ENCODE measurements around the gene PLCB2.

The PLCB2 gene

DNA sequence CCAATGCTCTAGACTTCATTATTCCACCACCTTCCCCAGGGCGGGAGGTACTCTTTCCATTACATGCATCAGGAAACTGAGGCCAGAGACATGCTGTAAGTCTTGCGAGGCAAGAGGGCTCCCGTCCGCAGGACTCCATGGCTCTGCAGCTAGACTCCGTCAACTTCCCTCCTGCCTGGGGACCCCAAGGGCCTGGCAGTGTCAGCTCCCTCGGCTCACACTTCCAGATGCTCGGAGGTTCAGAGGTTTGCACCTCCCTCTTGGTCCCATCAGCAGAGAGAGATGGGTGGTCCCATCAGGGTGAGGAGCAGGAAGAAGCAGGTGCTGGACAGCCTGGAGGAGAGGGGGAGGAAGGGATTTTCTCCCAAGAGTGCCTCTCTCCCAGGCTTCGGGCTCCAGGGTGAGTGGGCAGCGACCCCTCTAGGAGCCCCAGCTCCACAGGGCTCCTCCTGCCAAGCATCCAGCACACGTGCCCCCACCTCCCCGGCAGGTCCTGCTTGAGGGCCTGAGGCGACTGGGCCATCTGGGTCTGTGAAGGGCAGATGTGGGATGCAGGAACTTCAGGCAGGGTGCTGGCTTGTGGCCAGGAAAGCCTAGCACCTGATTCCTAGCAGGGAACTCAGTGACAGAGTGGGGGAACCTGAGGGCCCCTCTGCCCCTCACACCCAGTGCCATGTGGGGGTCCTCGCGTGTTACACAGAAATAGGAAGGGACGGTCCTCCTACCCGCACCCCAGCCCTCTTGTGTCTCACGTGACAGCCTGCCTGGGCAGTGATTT lies 59.5 kb downstream of the PLCB2 start:
- DNase-seq, result peak; percentile 19

DNA sequence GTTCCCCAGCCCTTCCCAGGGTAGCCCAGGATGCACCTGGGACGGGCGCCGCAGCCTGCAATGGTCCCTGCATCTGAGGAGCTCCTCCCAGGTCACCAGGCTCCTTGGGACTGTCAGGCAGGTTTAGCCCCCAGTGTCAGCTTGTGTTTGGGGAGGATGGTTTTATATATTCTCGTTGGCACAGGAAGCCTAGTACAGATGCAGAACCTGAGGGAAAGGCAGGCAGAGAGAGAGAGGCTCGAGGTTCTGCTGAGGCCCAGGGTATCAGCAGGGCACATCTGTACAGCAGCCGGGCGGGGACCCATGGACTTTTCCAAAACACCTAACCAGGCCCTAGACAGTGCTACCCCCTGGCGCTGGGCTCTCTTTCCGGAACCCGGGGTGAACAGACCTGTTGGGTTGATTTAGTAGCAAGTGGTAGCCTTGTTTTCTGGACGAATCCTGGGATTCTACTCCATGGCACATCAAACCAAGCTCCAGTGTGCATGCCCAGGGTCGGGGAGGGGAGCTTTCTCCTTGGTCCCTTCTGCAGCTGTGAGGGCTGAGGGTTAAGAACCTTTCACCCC lies 60.2 kb downstream of the PLCB2 start:
- DNase-seq, result no peak

DNA sequence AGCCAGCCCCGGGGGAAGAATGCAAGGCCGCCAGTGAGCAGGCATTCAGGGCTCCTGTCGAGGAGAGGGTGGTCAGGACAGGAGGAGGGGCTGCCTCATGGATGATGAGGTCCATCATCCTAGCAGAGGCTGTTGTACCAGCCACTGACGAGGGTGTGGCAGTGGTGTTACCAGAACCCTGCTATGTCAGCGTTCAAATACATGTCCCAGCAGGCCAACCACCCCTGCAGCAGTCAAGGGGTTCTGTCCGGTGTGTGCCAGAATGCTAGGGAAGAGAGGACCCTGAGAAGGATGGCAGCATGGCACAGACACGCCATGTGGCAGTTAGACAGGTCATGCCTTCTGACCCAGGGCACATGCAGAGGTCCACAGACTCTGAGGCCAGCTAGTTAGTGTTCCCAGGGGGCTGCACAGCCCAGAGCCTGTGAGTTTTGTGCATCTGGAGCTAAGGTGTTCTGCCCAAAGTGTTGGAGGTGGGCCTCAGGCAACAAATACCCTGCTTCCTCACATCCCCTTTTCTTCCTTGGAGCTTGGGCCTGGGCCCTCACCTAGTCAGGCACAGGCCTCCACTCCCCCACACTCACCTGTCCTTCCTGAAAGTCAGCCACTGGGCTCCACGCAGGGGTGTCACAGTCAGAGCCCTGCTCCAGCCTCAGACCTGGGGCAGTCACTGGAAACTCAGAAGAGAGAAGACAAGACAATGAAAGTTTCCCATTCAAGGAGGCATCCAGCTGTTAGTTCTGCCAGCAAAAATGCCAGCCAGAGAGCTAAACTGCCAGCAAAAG lies 61.0 kb downstream of the PLCB2 start:
- no peak for DNase-seq

DNA sequence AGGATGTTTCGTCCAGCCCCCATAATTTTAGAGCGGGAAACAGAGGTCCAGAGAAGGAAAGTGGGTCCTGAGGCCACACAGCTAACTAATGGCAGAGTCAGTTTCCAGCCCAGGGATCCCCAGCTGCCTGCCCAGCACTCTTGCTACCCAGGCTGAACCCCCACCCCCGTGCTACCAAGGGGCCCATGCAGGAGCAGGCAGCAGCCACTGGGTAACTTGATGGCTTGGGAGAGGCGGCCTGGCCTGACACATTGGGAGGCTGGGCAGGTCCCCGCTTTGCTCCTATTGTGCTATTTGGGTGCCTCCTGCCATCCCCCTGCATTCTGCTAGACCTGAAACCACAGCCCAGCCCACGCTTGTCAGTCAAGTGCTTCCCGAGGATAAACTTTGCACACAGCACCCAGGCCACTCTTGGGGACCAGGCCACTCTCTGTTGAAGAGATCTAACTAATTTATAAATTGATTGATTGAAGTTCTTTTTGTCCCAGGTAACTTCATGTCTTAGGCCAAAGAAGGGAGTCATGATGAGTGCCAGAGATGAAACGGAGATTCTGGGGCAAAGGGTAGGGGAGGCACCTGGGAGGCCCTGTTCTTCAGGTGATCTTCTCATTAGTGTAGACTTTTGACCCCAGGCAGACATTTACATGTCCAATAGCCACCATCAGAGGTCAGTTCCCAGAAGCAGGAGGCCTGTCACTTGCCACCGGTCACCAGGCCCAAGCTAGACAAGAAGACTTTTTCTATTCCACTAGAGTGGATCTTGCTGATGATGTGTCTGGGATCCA lies 61.9 kb downstream of the PLCB2 start:
- DNase-seq, result no peak

DNA sequence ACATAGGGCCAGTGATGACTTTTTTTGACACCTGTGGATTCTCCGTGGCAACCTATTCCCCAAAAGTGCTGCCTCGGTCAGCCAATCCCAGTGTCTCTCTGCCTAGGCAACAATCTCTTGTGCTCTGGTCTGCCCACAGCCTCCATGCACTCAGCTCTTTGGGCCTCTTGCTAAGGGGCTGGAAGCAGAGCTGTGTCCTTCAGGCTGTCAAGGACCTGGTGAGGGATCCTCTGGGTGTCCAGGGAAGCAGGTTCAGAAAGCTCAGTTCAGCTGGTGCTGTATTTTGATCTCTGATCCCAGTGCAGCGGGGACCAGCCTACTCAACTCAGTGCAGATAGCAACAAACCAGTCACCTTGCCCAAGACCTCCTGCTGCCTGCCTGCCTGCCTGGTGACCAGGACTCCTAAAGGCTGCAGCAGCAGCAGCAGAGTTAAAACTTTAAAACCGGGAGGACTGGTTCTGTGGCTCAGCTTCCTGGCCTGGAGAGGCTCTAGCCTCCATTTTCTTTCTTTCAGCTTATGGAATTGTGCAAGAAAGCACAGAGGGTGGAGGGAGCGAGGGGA lies 62.7 kb downstream of the PLCB2 start:
- DNase-seq, result no peak

DNA sequence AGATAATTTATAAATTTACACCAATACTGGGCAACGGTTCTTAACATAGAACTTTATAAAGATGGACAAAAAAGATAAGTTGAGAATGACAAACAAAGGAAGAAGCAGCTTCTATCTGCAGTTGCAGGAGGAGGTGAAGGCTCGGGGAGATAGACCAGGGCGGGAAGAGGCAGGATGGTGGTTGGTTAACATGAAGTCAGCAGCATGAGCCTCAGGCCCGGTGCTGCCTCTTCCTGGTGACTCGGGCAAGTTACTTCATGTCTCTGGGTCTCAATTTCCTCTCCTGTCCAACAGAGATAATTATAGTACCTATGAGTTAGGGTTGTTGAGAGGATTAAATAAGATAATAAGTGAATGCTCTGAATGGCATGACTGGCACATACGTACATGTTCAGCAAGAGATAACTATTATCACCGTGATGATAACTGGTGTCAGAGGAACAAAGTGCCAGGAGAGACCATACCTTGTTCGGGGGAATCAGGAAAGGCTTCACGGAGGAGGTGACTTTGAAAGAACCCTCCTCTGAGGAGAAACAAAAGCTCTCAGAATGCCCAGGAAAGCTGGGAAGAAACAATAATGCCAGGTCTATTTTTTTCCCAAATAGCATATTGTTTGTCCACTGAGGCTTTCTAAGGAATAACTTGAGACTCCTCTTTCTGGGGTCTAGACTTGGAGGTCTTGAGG lies 64.5 kb downstream of the PLCB2 start:
- DNase-seq, result no peak

DNA sequence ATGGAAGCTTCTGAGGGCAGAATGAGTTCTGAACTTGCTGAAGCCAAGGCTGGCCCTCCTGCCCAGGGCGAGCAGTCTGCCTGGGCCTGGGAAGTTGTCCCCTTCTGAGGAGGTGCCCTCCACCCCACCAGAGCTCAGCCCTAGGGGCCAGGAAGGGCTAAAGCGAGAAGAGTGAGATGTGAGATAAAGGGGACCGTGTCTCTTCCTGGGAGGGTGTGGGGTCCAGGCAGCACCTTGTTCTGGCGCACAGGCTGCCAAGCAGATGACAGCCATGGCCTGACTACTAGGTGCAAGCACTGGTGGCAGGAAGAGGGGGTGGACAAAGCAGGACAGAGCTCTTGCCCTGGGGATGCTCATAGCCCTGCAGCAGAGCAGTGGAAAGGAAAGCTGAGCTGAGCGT lies 65.1 kb downstream of the PLCB2 start:
- no peak for DNase-seq

DNA sequence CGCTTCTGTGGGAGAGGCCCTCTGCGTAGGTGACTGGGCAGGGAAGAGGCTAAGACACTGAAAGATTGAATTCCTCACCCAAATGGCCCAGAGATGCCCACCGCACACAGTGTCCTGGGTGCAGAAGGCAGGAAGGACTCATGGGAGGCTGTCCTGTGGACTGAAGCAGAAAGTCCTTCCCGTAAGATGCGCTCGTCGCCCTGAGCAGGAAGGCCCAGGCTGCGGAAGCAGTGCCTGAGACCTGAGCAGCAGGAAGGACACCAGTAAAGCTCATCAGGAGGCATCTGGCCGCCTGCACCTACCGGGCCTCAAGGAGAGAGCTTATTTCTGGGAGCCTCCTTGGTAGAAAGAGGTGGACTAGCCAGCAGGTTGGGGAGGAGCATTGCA lies 65.5 kb downstream of the PLCB2 start:
- no peak for DNase-seq

DNA sequence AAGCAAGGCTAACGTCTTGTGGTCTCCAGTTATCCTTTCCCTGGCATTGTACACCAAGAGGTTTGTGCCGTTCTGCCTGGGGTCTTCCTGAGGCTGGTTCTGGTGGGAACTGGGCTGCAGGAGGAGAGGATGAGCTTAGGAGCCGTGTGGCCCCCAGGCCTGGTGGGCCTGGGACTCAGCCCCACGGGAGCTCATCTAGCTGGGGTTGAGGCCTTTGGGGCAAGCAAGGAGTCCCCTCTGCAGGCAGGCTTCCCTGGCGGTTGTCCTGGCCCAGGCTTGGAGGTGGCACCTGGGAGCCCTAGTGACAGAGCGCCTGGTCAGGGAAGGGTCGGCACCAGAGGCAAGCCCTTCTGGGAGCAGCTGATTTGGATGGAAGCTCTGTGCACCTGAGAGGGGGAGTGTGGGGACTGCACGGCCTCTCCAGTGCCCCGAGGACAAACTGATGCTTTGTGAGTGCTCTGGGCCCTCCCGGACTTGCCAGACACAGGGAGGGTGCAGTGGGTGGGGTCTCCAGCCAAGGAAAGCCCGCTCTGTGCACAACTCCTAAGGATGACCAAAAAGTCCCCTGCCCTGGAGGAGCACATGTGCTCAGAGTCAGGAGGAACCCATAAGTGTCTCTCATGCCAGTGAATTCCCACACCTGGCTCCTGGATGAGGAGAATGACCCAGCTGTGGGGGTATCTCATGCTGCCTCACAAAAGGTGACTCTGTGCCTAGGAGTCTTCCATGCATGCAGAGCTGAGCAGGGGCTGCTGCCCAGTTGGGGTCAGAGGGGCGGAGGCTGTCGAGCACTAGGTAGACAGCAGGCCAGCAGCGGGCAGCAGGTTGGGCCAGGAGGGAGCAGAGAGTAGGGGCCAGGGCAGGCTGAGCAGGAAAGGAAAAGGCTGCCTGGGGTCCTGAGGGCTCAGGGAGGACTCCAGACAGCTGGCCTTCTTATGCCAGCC lies 66.2 kb downstream of the PLCB2 start:
- DNase-seq, result no peak

DNA sequence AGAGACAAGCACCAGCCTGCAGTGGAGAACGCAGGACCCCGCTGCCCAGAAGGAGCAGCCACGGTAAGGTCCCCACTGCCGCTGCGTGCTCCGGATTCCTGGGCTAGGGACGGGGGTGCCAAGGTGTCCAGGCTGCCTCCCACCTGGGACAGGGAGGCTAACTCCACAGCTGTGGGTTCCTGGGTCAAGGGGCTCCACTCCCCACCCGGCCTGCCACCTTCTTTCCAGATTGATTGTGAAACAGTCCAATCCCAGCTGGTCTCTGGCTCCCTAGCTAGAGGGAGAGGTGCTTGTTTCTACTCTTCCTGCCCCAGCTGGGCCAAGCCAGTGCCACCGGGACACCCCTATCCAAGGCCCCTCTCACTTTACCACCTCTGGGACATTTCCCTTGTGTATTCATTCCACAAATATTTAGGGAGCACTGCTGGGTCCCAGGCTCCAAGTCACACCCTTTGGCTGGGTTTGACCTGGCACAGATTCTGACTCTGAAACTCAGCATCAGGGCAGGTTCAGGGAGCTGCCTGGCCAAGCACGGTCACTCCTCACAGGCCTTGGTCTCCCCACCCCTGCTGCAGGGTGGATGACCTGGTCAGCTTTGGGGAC lies 67.0 kb downstream of the PLCB2 start:
- no peak for DNase-seq

DNA sequence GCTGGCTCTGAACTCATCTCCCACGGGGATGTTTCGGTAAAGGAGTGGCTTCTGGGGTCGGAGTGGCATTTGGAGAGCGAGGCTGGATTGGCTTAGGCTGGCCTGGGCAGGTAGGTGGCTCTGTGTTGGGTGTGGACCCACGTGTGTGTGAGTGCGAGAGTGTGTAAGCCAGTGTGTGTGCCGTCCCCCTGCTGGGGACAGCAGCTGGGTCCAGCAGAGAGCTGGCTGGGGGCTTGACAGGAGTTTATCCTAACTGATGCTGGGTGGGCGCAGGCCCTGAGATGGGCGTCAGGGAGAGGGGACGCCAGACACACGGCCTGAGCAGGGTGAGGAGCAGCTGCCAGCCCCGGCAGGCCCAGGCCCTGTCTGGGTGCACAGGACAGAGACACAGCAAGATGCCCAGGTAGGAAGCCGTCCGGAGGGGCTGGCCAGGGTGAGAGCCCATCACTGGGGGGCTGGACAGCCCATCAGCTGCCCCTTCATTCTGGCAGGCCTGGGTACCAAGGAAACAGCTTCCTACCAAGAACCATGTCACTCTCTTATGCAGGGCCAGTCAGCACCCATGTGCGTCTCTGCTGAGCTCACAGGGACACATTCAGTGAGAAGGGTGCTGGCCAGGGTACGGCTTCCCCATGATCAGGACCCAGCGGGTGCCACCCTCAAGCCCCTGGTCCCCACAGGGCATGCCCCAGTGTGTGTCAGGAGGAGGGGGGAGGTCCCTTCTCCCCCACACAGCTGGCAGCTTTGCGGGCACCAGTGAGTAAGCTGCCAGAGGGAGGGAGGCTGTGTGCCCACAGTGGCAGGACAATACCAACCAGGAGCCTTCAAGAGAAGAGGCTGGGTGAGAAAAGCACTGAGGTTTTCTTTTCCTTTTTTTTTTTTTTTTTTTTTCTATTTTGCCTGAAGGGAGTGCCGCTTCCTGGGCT lies 67.8 kb downstream of the PLCB2 start:
- DNase-seq, result no peak

DNA sequence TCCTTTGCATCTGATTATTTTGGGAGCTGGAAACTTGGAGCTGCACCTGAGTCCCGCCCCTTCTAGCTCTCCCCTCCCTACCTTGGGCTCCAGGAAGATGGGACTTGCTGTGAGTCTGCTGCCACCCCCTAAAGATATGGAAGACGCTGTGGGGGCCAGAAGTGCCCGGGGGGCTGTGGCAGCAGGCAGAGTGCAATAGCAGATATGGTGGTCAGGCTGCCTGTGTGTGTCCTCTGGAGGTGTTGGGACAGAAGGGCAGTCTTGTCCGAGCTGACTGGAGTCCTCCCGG lies 68.4 kb downstream of the PLCB2 start:
- no peak for DNase-seq

DNA sequence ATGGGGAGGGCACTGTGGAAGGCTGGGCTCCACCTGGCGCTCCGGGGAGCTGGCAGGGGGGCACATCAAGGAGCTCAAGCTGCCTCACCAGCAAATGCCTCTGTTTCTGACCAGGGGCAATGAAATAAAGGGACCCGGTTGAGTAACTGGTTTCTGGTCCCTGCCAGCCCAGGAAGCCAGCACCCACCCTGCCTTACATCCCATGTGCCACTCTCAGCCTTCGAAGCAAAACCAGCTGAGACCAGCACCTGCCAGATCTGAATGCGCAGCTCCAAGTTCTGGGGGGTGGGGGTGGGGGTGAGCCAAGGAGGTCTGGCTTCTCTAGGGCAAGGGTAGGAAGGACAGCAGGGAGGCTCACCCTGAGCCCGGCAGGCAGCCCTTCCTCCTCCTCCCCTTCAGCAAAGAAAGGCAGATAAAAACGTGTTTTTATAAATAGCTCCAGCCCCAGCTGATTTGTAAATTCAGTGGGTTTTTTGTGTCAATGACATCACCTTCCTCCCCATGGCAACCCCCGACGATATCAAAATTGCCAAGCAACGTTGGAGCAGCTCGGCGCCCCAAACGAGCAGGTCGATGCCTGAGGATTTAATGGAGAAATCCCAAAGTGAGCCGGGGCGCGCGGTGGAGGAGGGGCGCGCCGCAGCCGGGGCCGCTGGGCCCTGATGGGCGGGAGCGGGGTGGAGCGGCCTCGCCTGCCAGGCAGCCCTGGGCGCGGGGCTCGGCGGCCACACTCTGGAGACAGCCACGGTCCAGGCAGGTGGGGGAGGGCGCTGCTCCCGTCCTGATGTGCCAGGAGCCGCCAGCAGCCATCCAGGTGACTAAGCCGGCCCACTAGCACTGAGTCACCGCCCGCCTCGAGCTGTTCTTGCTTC lies 69.0 kb downstream of the PLCB2 start, which contains the start of gene PAK6:
Gene PAK6 (plus strand): TSS at position 532 of the 872 bp plus-strand sequence. CDS start 25,723 bp downstream, outside the sequence.
- peak; percentile 56 for DNase-seq

Measured in NCI-H2171 (cell line).